ENCODE measurements around the gene SOWAHA. TPM values are rescaled to one million over a fixed set of nuclear protein-coding genes. Genes with fewer than 3 reads are reported as not detected.

Gene SOWAHA
- total and polyA plus RNA-seq, 2 of the 4 experiments (the other 2 are of a cell fraction) = 0.03 TPM; not detected in 1

GRCh38 chr5:132810605-132811004, 2.5 kb upstream of the SOWAHA start:
- Histone ChIP-seq H3K9me1 (ENCODE audit: insufficient read depth, low read length) (no peaks in the 10 kb centered on the region), H3K9ac (ENCODE audit: low read depth, low read length) (no peak overlapping the region), H4K91ac (ENCODE audit: insufficient read depth, low read depth, low read length) (no peak overlapping the region), H2AFZ (replicated peaks; ENCODE audit: low read length, poor library complexity) (no peak overlapping the region), H2BK120ac (ENCODE audit: low read depth, low read length) (no peak overlapping the region), H2BK15ac (ENCODE audit: low read depth, low read length) (no peak overlapping the region), H2AK5ac (ENCODE audit: low read depth, low read length) (no peak overlapping the region), H4K8ac (ENCODE audit: low read depth in 2 of 2, low read length in 2 of 2) (no peak overlapping the region), H3K23ac (ENCODE audit: low read depth, low read length) (no peak overlapping the region), H3K56ac (ENCODE audit: extremely low read depth, insufficient read depth, low read length) (no peak overlapping the region), H3K14ac (replicated peaks; ENCODE audit: low read depth, low read length) (no peak overlapping the region), H4K5ac (ENCODE audit: low read depth, low read length) (no peak overlapping the region), H3K18ac (ENCODE audit: low read depth, low read length) (no peak overlapping the region), H2AK9ac (replicated peaks; ENCODE audit: low read depth, low read length, poor library complexity) (no peak overlapping the region), H3K79me1 (ENCODE audit: low read depth in 1 of 2, low read length in 2 of 2) (no peaks in the 10 kb centered on the region), H3K4me3 (ENCODE audit: insufficient read depth, low read depth, low read length) (no peak overlapping the region), H4K20me1 (ENCODE audit: insufficient read depth, low read length) (no peaks in the 10 kb centered on the region), H3K27ac (ENCODE audit: insufficient read depth, low read length) (no peak overlapping the region), H3K4ac (ENCODE audit: low read depth, low read length) (no peak overlapping the region), H3K9me3 (ENCODE audit: control insufficient read depth, insufficient read depth, low read length) (no peaks in the 10 kb centered on the region), H3K27me3 (ENCODE audit: control insufficient read depth, insufficient read depth, low read length) (peaks cover 38% of the 10 kb centered on the region), H2BK5ac (ENCODE audit: low read depth, low read length, poor library complexity, severe bottlenecking) (no peak overlapping the region), H3K4me2 (ENCODE audit: low read depth, low read length) (no peak overlapping the region), H3K4me1 (ENCODE audit: control insufficient read depth, insufficient read depth, low read length) (peaks cover 7% of the 10 kb centered on the region), H2BK20ac (ENCODE audit: low read depth, low read length) (no peak overlapping the region), H3K36me3 (ENCODE audit: control insufficient read depth, insufficient read depth, low read length) (no peaks in the 10 kb centered on the region)
- DNase-seq (no peak), ATAC-seq (ENCODE audit: low read depth) (no peak)
- no CpG with 5 or more reads among the region's 5 CpGs for WGBS, 2 experiments (ENCODE audit: extremely low coverage in 2 of 2, insufficient read length in 1 of 2)
- intact Hi-C loops (cut with micrococcal nuclease) = no loop called here
- in situ Hi-C loops (cut with MboI; ENCODE audit: low sequenced_read_pairs) = no loop called here
- dilution Hi-C loops (cut with HindIII; ENCODE audit: low sequenced_read_pairs, unreplicated experiment) = no loop called here
- POLR2A ChIA-PET (ENCODE audit: unreplicated experiment) = no interaction called here
- CTCF ChIA-PET = no interaction called here
- no peak for TF ChIP-seq FOS (IDR thresholded peaks at IDR 0.05; ENCODE audit: low read depth, low read length)
- TF ChIP-seq SMC3 (IDR thresholded peaks at IDR 0.05; ENCODE audit: low read depth, low read length) = no peak
- no peak for TF ChIP-seq POLR2A (IDR thresholded peaks at IDR 0.05; ENCODE audit: low read depth, low read length)
- TF ChIP-seq CTCF (conservative IDR thresholded peaks at IDR 0.05; ENCODE audit: low read depth, low read length) = no peak
- no peak for TF ChIP-seq CEBPB (IDR thresholded peaks at IDR 0.05; ENCODE audit: low read depth, low read length)
- TF ChIP-seq, protein P1, sequence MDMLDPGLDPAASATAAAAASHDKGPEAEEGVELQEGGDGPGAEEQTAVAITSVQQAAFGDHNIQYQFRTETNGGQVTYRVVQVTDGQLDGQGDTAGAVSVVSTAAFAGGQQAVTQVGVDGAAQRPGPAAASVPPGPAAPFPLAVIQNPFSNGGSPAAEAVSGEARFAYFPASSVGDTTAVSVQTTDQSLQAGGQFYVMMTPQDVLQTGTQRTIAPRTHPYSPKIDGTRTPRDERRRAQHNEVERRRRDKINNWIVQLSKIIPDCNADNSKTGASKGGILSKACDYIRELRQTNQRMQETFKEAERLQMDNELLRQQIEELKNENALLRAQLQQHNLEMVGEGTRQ (IDR thresholded peaks at IDR 0.05; ENCODE audit: low read depth, low read length) = no peak
- no peak for TF ChIP-seq MAZ (IDR thresholded peaks at IDR 0.05; ENCODE audit: borderline replicate concordance, low read depth, low read length)
- TF ChIP-seq RCOR1 (IDR thresholded peaks at IDR 0.05; ENCODE audit: insufficient replicate concordance, low read length) = no peak
- TF ChIP-seq CHD1 (IDR thresholded peaks at IDR 0.05; ENCODE audit: low read depth, low read length) = no peak
- no peak for TF ChIP-seq MAFK (IDR thresholded peaks at IDR 0.05; ENCODE audit: low read depth, low read length)
- TF ChIP-seq RAD21 (IDR thresholded peaks at IDR 0.05; ENCODE audit: low read length) = no peak
- BruUV-seq (replicated peaks) = no TSS peak
